ENCODE data around the gene SEMA4D. TPM values are rescaled to one million over a fixed set of nuclear protein-coding genes. Genes with fewer than 3 reads are reported as not detected.

Gene SEMA4D
- total and polyA plus RNA-seq, 2 of the 13 experiments (the other 11 are each of a cell fraction or from before 2014, with no cell fraction given), result 0.13 to 0.16 TPM

GRCh38 chr9:89422151-89422975, 75.5 kb downstream of the SEMA4D start (continued):
- TF ChIP-seq ZBTB4 (CRISPR knock-in tag; IDR thresholded peaks at IDR 0.05; ENCODE audit: borderline replicate concordance) (no peak), GTF3A (CRISPR knock-in tag; conservative IDR thresholded peaks at IDR 0.05) (no peak), SP140L (CRISPR knock-in tag; IDR thresholded peaks at IDR 0.05; ENCODE audit: borderline replicate concordance) (no peak), SOX13 (IDR thresholded peaks at IDR 0.05) (no peak), SOX13 (CRISPR knock-in tag; conservative IDR thresholded peaks at IDR 0.05 in 1 of 2, IDR thresholded peaks at IDR 0.05 in 1 of 2) (no peak), ZSCAN29 (CRISPR knock-in tag; conservative IDR thresholded peaks at IDR 0.05) (no peak), ZNF30 (CRISPR knock-in tag; IDR thresholded peaks at IDR 0.05) (no peak)

GRCh38 chr9:89421595-89421994, 76.3 kb downstream of the SEMA4D start:
- H4K20me1 ChIP-seq (ENCODE audit: insufficient read depth, low read length), result no peaks in the 10 kb centered on the region
- ATAC-seq (no peak), FAIRE-seq (no peak), DNase-seq (ENCODE audit: low spot score) (no peak)
- H2AFZ ChIP-seq (ENCODE audit: low read length), result no peak overlapping the region
- no peaks in the 10 kb centered on the region for H3K9me3 ChIP-seq (ENCODE audit: low read length)
- TF ChIP-seq ZNF260 (CRISPR knock-in tag; IDR thresholded peaks at IDR 0.05; ENCODE audit: borderline replicate concordance, low read depth) (0 out of 2 replicates have a peak, but pooled peaks have one; percentile 24), ZNF691 (CRISPR knock-in tag; IDR thresholded peaks at IDR 0.05; ENCODE audit: borderline replicate concordance, low read depth) (no peak)
- H3K79me2 ChIP-seq (ENCODE audit: insufficient read depth, low read length), result no peaks in the 10 kb centered on the region
- H3K27me3 ChIP-seq (ENCODE audit: control insufficient read depth in 1 of 2, insufficient read depth in 2 of 2, low read length in 2 of 2), result peaks cover 1 to 12% of the 10 kb centered on the region in 2 experiments; a peak in 1 of 5 replicates
- in situ Hi-C loops (cut with HindIII; ENCODE audit: extremely low pct_ligation_motif_present, low pct_unique_long_range_greater_than_20kb), result no loop called here
- ChIA-PET POLR2A (no interaction called here), CTCF (ENCODE audit: low intra/inter-chr PET ratio, low total read pairs) (no interaction called here)
- H3K36me3 ChIP-seq (replicated peaks in 1 of 2; ENCODE audit: control insufficient read depth in 1 of 2, insufficient read depth in 2 of 2, low read length in 2 of 2), result no peaks in the 10 kb centered on the region
- H3K9ac ChIP-seq (ENCODE audit: insufficient read depth, low read depth, low read length), result no peak overlapping the region
- H3K4me1 ChIP-seq (ENCODE audit: insufficient read depth, low read length), result no peaks in the 10 kb centered on the region
- 20% methylated on average over 6 of the region's 6 CpGs for WGBS (ENCODE audit: low lambda C conversion rate)
- no peak overlapping the region for H3K27ac ChIP-seq (ENCODE audit: extremely low read length, insufficient read depth, low read length)
- no peak overlapping the region for H3K4me2 ChIP-seq (ENCODE audit: low read depth, low read length)
- intact Hi-C loops (cut with micrococcal nuclease; ENCODE audit: unreplicated experiment), result no loop called here
- no TSS peak for BruUV-seq (replicated peaks)
- no peak overlapping the region for H3K4me3 ChIP-seq (replicated peaks in 1 of 3; ENCODE audit: insufficient read depth in 1 of 3, low read depth in 2 of 3, low read length in 3 of 3)
